H1 (cell line): ENCODE measurements around the gene HNF4A. TPM values are rescaled to one million over a fixed set of nuclear protein-coding genes. Genes with fewer than 3 reads are reported as not detected.
A peak's percentile ranks its signal among the peaks of the same experiment; 100 is the strongest.

Experiments
- BCL11A ChIP-seq, 2 experiments: IDR thresholded peaks; one replicate each; pipeline ENCODE4 v1.6.1; 2011; ENCODE audit warnings: low read depth in 2 of 2, low read length in 2 of 2, mild to moderate bottlenecking in 2 of 2
- BRCA1 ChIP-seq: IDR thresholded peaks from 2 replicates; pipeline ENCODE4 v1.6.1; 2012; ENCODE audit warnings: low read depth, low read length, improper control_type of control experiment
- CBX5 ChIP-seq: fragments of 300-800, 300-1000 bp; sonication (generic); IDR thresholded peaks from 2 replicates; pipeline ENCODE4 v1.7.1; 2016; ENCODE audit warnings: antibody characterized with exemption, low read length, low read depth
- CHD2 ChIP-seq: IDR thresholded peaks from 2 replicates; pipeline ENCODE4 v1.6.1; 2012; ENCODE audit warnings: low read length, improper control_type of control experiment
- CREB1 ChIP-seq: IDR thresholded peaks from 2 replicates; pipeline ENCODE4 v1.6.1; 2012; ENCODE audit warnings: inconsistent platforms
- CTBP2 ChIP-seq: IDR thresholded peaks from 2 replicates; pipeline ENCODE4 v1.7.0; 2011; ENCODE audit warnings: borderline replicate concordance, mild to moderate bottlenecking, moderate library complexity, mixed read lengths, low read length; ENCODE audit not compliant: insufficient read depth, insufficient read length
- EGR1 ChIP-seq: IDR thresholded peaks from 2 replicates; pipeline ENCODE4 v1.6.1; 2011; ENCODE audit warnings: low read depth, low read length, borderline replicate concordance
- EP300 ChIP-seq, 2 experiments: IDR thresholded peaks; 1 replicate in 1 of 2; 2 replicates in 1 of 2; pipeline ENCODE4 v1.6.1; 2011 to 2012; ENCODE audit warnings: low read depth in 2 of 2, low read length in 2 of 2, mild to moderate bottlenecking in 2 of 2, borderline replicate concordance in 1 of 2, inconsistent platforms in 1 of 2, moderate library complexity in 1 of 2
- GTF2F1 ChIP-seq: IDR thresholded peaks from 2 replicates; pipeline ENCODE4 v1.6.1; 2012; ENCODE audit warnings: low read depth, low read length, improper control_type of control experiment, borderline replicate concordance
- JUN ChIP-seq: IDR thresholded peaks from 2 replicates; pipeline ENCODE4 v1.6.1; 2011; ENCODE audit warnings: low read depth, mild to moderate bottlenecking, improper control_type of control experiment, low read length
- JUND ChIP-seq: IDR thresholded peaks from 2 replicates; pipeline ENCODE4 v1.6.1; 2011; ENCODE audit warnings: mild to moderate bottlenecking, improper control_type of control experiment, low read length
- MAFK ChIP-seq: IDR thresholded peaks from 2 replicates; pipeline ENCODE4 v1.6.1; 2012; ENCODE audit warnings: low read depth, mild to moderate bottlenecking, improper control_type of control experiment, low read length
- RBBP5 ChIP-seq: IDR thresholded peaks from 2 replicates; pipeline ENCODE4 v1.7.1; 2012; ENCODE audit warnings: low read depth, mild to moderate bottlenecking, inconsistent platforms, low read length, moderate library complexity, borderline replicate concordance
- RFX5 ChIP-seq: IDR thresholded peaks from 2 replicates; pipeline ENCODE4 v1.6.1; 2011; ENCODE audit warnings: low read depth, low read length, improper control_type of control experiment, borderline replicate concordance
- RNF2 ChIP-seq: fragments of 200-900, 300-1000 bp; sonication (generic); IDR thresholded peaks from 2 replicates; pipeline ENCODE4 v1.7.1; 2016; ENCODE audit warnings: borderline replicate concordance, low read depth, mild to moderate bottlenecking, antibody characterized with exemption, low read length; ENCODE audit not compliant: poor library complexity, severe bottlenecking; ENCODE audit errors: missing control alignments
- SIN3A ChIP-seq, 2 experiments: IDR thresholded peaks in 1 of 2; conservative IDR thresholded peaks in 1 of 2; 2 replicates each; pipeline ENCODE4 v1.6.1; 2011 to 2012; ENCODE audit warnings: low read length in 2 of 2, improper control_type of control experiment in 1 of 2, low read depth in 1 of 2, mild to moderate bottlenecking in 1 of 2
- SRF ChIP-seq: IDR thresholded peaks from 2 replicates; pipeline ENCODE4 v1.6.1; 2011; ENCODE audit warnings: mild to moderate bottlenecking, low read depth, low read length, moderate library complexity
- SUZ12 ChIP-seq: fragments of 200-600 bp; sonication (generic); IDR thresholded peaks from 2 replicates; pipeline ENCODE4 v1.6.1; 2012; ENCODE audit warnings: mild to moderate bottlenecking, inconsistent platforms, low read length, moderate library complexity, mixed read lengths
- TAF1 ChIP-seq: IDR thresholded peaks from 2 replicates; pipeline ENCODE4 v1.6.1; 2011; ENCODE audit warnings: mild to moderate bottlenecking, low read depth, low read length
- TAF7 ChIP-seq: optimal IDR thresholded peaks from 2 replicates; pipeline ENCODE3; 2011; ENCODE audit warnings: low read depth, mild to moderate bottlenecking, inconsistent platforms, low read length, moderate library complexity, borderline replicate concordance
- TEAD4 ChIP-seq: IDR thresholded peaks from 2 replicates; pipeline ENCODE4 v1.6.1; 2012; ENCODE audit warnings: low read depth, low read length, inconsistent platforms, mixed read lengths
- ZNF274 ChIP-seq: IDR thresholded peaks from 2 replicates; pipeline ENCODE4 v1.7.0; 2012; ENCODE audit warnings: low read length, borderline replicate concordance; ENCODE audit errors: extremely low read depth
- polyA plus RNA-seq, 7 experiments: library from polyadenylated mRNA; depleted of rRNA in 3 of 7; stranded (reverse) in 5 of 7; unstranded in 2 of 7; fragments of >200 nt in 5 of 7; fragments of 200-250 nt in 2 of 7; gene quantifications; 1 replicate in 5 of 7; 2 replicates in 1 of 7; 4 replicates in 1 of 7; pipeline versions ENCODE4 v1.2.1 to v1.2.3, GENCODE V29; 2011 to 2013; ENCODE audit warnings: missing spikeins in 2 of 7, mixed read lengths in 2 of 7
- total RNA-seq: library from RNA; stranded (reverse); fragmentation: NEBNext Ultra II Directional; extraction: Animal tissue kit (Norgen Biotek cat#: 25700); gene quantifications from 2 replicates; pipeline ENCODE4 v1.2.1, GENCODE V29; 2021
- TF ChIP-seq, protein P1 (sequence below): IDR thresholded peaks from 2 replicates; pipeline ENCODE4 v1.6.1; 2012; ENCODE audit warnings: low read length, inconsistent platforms

Gene HNF4A
- total and polyA plus RNA-seq, 2 of the 8 experiments (the other 6 are each of a cell fraction or from before 2014, with no cell fraction given) = 0.03 TPM; not detected in 1

DNA sequence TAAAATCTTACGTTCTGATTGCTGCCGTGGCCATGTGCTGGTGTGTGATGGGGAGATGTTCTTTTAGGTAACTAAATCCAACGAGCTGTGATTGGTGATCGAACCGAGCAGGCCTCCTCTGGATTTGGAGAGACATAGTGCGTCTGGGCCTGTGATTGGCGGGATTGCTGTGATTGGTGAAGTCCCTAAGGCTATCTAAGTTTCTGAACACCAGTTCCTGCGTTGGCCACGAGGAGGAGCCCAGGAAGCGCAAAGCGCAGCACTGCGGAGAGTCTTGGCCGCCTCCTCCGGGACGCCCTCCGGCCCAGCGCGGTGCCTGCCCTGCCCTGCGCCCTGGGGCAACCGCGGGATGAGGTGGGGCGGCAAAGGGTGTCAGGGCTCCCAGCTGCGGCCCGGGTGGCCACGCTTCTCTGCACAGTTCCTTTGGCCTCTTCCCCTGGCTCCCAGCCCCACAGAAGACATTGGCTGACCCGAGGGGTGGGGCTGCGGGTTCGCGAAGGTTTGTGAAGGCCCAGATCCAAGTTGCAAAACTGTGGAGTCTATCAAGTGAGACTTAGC is 33.0 kb downstream of the HNF4A start (continued):
- TF ChIP-seq, protein P1, sequence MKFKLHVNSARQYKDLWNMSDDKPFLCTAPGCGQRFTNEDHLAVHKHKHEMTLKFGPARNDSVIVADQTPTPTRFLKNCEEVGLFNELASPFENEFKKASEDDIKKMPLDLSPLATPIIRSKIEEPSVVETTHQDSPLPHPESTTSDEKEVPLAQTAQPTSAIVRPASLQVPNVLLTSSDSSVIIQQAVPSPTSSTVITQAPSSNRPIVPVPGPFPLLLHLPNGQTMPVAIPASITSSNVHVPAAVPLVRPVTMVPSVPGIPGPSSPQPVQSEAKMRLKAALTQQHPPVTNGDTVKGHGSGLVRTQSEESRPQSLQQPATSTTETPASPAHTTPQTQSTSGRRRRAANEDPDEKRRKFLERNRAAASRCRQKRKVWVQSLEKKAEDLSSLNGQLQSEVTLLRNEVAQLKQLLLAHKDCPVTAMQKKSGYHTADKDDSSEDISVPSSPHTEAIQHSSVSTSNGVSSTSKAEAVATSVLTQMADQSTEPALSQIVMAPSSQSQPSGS = no peak
- TF ChIP-seq CBX5 (no peak), CTBP2 (no peak), CHD2 (0 out of 2 replicates have a peak, but pooled peaks have one; percentile 50), RNF2 (no peak), RBBP5 (no peak), BRCA1 (no peak), JUN (no peak), TAF1 (no peak), TAF7 (no peak), RFX5 (no peak), BCL11A (IDR thresholded peaks at IDR 0.05; ENCODE audit: low read depth in 2 of 2, low read length in 2 of 2) (no peak), SRF (no peak), ZNF274 (no peak), SUZ12 (no peak), EGR1 (no peak), GTF2F1 (no peak), MAFK (no peak), CREB1 (0 out of 2 replicates have a peak, but pooled peaks have one; percentile 29), SIN3A (conservative IDR thresholded peaks at IDR 0.05 in 1 of 2, IDR thresholded peaks at IDR 0.05 in 1 of 2; ENCODE audit: low read depth in 1 of 2, low read length in 2 of 2) (0 out of 4 replicates have a peak, but pooled peaks of 1 of the 2 experiments have one; percentile 54), EP300 (IDR thresholded peaks at IDR 0.05; ENCODE audit: borderline replicate concordance in 1 of 2, low read depth in 2 of 2, low read length in 2 of 2) (no peak), JUND (no peak), TEAD4 (no peak)
